ENCODE measurements around the gene AMOTL2. TPM values are rescaled to one million over a fixed set of nuclear protein-coding genes. Genes with fewer than 3 reads are reported as not detected.

AMOTL2 gene
- total RNA-seq = 10 to 100 TPM; 17.9 to 29.9 (median 20.6) TPM

DNA sequence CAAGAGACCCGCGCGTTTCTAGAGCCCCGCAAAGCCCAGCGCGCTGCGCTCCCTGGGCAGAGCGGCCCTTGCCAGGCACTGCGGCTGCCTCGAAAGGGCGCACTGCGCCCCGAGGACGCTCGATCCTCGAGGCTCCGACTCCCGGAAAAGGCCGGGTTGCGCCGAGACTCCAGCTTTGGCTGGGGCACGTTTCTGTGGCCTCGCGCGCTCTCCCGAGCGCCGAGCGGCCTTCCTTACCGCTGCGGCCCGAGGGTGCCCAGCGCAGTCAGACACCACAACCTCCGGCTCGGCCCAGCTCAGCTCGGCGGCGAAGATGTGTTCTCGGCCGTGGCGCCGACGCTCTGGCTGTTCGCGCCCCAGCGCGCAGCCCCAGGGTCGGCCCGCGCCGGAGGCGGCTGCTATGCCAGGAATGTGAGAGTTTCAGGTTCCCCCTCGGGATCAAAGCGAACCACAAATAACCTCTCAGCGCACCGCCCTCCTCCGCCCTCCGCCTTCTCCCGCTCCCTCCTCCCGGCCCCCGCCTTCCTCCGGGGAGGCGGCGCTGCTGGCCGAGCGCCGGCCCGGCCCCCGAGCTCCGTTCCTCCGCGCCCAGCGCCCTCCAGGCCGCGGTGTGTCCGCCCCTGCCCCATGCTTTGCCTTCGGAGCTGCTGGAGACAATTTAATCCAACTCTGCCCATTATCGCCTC, at the start of gene AMOTL2:
Gene AMOTL2, minus strand, starts transcription at position 343 of the 686 bp plus-strand sequence. CDS start 3,014 bp downstream, outside the sequence.
- DNase-seq (peak; percentile 88 to 92), ATAC-seq (peak; percentile 83 to 85)
- Histone ChIP-seq H3K36me3 (peaks cover 0 to 9% of the 10 kb centered on the region in 2 donors), H3K4me3 (peak within 1 kb of the TSS; percentile 70 to 88 (median 77)), H3K9me3 (no peaks in the 10 kb centered on the region), H3K27ac (peak within 1 kb of the TSS; percentile 93 to 99 (median 97)), H3K27me3 (no peaks in the 10 kb centered on the region), H3K4me1 (peaks cover 37 to 62% of the 10 kb centered on the region in 2 donors)
- intact Hi-C loops (cut with DNase I; ENCODE audit: low total_unique reads) = loop anchor here (2.0 kb wide), 2 partner anchors 103 to 113 kb away; partner anchors contain the start of gene CEP63
- in situ Hi-C loops (cut with MboI; ENCODE audit: low sequenced_read_pairs in 4 of 4) = loop anchor here in 1 of 4 donors (10.0 kb wide), 1 partner anchor 101 kb away; no protein-coding TSS in a partner anchor
- TF ChIP-seq, protein P1, sequence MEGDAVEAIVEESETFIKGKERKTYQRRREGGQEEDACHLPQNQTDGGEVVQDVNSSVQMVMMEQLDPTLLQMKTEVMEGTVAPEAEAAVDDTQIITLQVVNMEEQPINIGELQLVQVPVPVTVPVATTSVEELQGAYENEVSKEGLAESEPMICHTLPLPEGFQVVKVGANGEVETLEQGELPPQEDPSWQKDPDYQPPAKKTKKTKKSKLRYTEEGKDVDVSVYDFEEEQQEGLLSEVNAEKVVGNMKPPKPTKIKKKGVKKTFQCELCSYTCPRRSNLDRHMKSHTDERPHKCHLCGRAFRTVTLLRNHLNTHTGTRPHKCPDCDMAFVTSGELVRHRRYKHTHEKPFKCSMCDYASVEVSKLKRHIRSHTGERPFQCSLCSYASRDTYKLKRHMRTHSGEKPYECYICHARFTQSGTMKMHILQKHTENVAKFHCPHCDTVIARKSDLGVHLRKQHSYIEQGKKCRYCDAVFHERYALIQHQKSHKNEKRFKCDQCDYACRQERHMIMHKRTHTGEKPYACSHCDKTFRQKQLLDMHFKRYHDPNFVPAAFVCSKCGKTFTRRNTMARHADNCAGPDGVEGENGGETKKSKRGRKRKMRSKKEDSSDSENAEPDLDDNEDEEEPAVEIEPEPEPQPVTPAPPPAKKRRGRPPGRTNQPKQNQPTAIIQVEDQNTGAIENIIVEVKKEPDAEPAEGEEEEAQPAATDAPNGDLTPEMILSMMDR (IDR thresholded peaks at IDR 0.05 in 4 of 5, conservative IDR thresholded peaks at IDR 0.05 in 1 of 5) = peak in 1 of 5 experiments; percentile 10
- TF ChIP-seq POLR2A (IDR thresholded peaks at IDR 0.05) = peak; percentile 75 to 88

DNA sequence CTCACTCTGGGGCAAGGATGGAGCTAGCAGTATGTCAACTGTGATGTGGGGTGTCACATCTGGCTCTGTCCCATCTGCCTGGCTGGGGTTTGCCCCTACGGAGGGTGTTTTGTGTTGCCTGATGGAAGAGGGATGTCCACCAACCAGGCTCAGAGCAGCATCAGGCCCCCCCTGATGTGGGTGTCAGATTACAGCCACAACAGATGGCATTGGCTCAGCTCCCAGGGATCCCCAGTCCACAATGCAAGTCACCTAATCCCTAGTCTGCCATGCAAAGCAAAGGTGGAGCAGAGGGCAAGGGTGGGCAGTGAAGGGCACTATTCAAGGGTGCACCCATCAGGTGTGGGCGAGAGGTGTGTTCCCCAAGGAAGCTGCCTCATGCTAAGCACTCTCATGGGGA, 48.9 kb upstream of the AMOTL2 start:
- in situ Hi-C loops (cut with MboI; ENCODE audit: low sequenced_read_pairs in 4 of 4) = no loop called here
- TF ChIP-seq, protein P1 (IDR thresholded peaks at IDR 0.05 in 4 of 5, conservative IDR thresholded peaks at IDR 0.05 in 1 of 5) = no peak
- TF ChIP-seq POLR2A (IDR thresholded peaks at IDR 0.05) = no peak
- Histone ChIP-seq H3K36me3 (no peaks in the 10 kb centered on the region), H3K4me1 (no peaks in the 10 kb centered on the region), H3K27ac (no peak overlapping the region), H3K9me3 (no peaks in the 10 kb centered on the region), H3K27me3 (no peaks in the 10 kb centered on the region), H3K4me3 (no peak overlapping the region)
- intact Hi-C loops (cut with DNase I; ENCODE audit: low total_unique reads) = no loop called here
- DNase-seq (no peak), ATAC-seq (no peak)

DNA sequence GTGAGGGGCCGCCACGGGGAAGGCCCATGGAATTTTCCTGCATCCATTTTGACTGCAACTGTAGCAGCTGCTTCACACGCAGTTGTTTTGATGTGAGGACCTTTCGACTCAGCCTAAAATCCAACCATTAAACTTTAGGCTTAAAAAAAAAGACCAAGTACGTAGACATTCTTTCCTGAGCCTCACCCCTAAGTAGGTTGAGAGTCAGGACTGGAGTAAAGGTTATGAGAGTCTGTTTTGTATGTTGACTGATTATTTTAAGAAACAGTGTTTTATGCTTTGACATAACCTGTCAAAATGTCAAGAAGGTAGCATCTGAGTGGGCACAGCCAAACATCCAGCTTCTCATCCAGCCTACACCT, 45.7 kb upstream of the AMOTL2 start:
- H3K27me3 ChIP-seq = no peaks in the 10 kb centered on the region
- no peak overlapping the region for H3K4me3 ChIP-seq
- ATAC-seq = no peak
- no peaks in the 10 kb centered on the region for H3K36me3 ChIP-seq
- H3K27ac ChIP-seq = no peak overlapping the region
- intact Hi-C loops (cut with DNase I; ENCODE audit: low total_unique reads) = no loop called here
- no peaks in the 10 kb centered on the region for H3K4me1 ChIP-seq
- H3K9me3 ChIP-seq = no peaks in the 10 kb centered on the region
- no peak for DNase-seq
- TF ChIP-seq, protein P1 (IDR thresholded peaks at IDR 0.05 in 4 of 5, conservative IDR thresholded peaks at IDR 0.05 in 1 of 5) = no peak
- no peak for TF ChIP-seq POLR2A (IDR thresholded peaks at IDR 0.05)
- in situ Hi-C loops (cut with MboI; ENCODE audit: low sequenced_read_pairs in 4 of 4) = no loop called here

DNA sequence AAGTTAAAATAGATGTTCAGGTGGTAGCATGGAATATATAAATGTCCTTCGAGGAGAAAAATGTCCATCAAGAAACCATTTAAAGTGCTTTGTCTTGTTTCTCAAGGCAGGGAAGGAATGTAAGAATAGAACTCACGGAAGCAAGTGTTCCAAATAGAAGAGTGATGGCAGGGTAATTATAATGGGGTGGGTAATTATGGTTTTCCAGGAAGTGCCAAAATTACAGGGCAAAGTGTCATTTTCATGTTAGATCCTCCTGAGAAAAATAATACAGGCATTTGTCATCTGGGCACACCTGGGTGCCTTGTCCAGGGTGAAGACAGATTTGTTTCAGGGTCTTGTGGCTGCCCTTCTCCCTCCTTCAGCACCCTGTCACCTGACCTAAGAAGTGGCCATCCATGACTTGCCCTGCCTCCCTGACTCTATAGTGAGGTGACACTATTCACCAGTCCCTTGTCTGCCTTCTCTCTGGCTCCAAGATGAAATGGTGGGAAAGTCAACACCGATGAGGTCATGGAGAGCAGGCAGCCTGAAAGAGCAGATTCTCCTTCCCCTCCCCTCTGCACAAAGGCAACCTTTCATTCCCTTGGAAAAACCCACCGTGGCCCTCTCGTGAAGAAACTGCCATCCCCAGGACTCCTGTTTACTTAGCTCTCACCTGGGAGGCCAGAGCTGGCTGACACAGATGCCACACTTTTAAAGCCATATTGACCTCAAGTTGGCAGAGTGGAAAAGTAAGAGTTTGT, 45.1 kb upstream of the AMOTL2 start:
- Histone ChIP-seq H3K36me3 (no peaks in the 10 kb centered on the region), H3K27ac (no peak overlapping the region), H3K4me3 (no peak overlapping the region), H3K4me1 (no peaks in the 10 kb centered on the region), H3K9me3 (no peaks in the 10 kb centered on the region), H3K27me3 (no peaks in the 10 kb centered on the region)
- ATAC-seq (no peak), DNase-seq (no peak)
- in situ Hi-C loops (cut with MboI; ENCODE audit: low sequenced_read_pairs in 4 of 4) = no loop called here
- no peak for TF ChIP-seq POLR2A (IDR thresholded peaks at IDR 0.05)
- TF ChIP-seq, protein P1 (IDR thresholded peaks at IDR 0.05 in 4 of 5, conservative IDR thresholded peaks at IDR 0.05 in 1 of 5) = no peak
- intact Hi-C loops (cut with DNase I; ENCODE audit: low total_unique reads) = no loop called here
